GM19372 (cell line): ENCODE results near the gene MICAL3.

Experiments
- ATAC-seq: cut with Tn5 transposase; IDR thresholded peaks from one replicate; pipeline ENCODE4 v1.9.1; 2021; ENCODE audit warnings: mild to moderate bottlenecking, low read depth, moderate library complexity; ENCODE audit not compliant: unreplicated experiment

Gene MICAL3

GRCh38 chr22:17785185-17786184 lies 238.9 kb downstream of the MICAL3 start:
- no peak for ATAC-seq

GRCh38 chr22:17784776-17785175 lies 239.6 kb downstream of the MICAL3 start:
- no peak for ATAC-seq

- no peak for ATAC-seq
These were observed 240.4 kb downstream of the MICAL3 start for GRCh38 chr22:17783773-17784480.

GRCh38 chr22:17783312-17783711 lies 241.0 kb downstream of the MICAL3 start:
- ATAC-seq = no peak

GRCh38 chr22:17782621-17783020 lies 241.7 kb downstream of the MICAL3 start:
- no peak for ATAC-seq

GRCh38 chr22:17782158-17782557 lies 242.2 kb downstream of the MICAL3 start:
- no peak for ATAC-seq

GRCh38 chr22:17781319-17782031 lies 242.9 kb downstream of the MICAL3 start:
- ATAC-seq = no peak

GRCh38 chr22:17780741-17781318 lies 243.5 kb downstream of the MICAL3 start:
- ATAC-seq = no peak

GRCh38 chr22:17780116-17780740 lies 244.1 kb downstream of the MICAL3 start:
- no peak for ATAC-seq

- no peak for ATAC-seq
These were observed 244.9 kb downstream of the MICAL3 start for GRCh38 chr22:17779286-17780115.

GRCh38 chr22:17778412-17778976 lies 245.9 kb downstream of the MICAL3 start:
- ATAC-seq = no peak

GRCh38 chr22:17777717-17778044 lies 246.7 kb downstream of the MICAL3 start:
- no peak for ATAC-seq

GRCh38 chr22:17777005-17777716 lies 247.2 kb downstream of the MICAL3 start:
- ATAC-seq = no peak

GRCh38 chr22:17775781-17776465 lies 248.4 kb downstream of the MICAL3 start:
- ATAC-seq = no peak

GRCh38 chr22:17774926-17775685 lies 249.3 kb downstream of the MICAL3 start:
- ATAC-seq = no peak

- no peak for ATAC-seq
These were observed 250.0 kb downstream of the MICAL3 start, which contains the start of gene BID for GRCh38 chr22:17774206-17774925. BID (minus strand) TSS chr22:17774469; CDS start chr22:17750116, 24,353 bp downstream.
